Glutamatergic neuron (in vitro differentiated cells): ENCODE measurements around the gene MBLAC1. TPM values are rescaled to one million over a fixed set of nuclear protein-coding genes. Genes with fewer than 3 reads are reported as not detected.

Source experiments
- DNase-seq: peaks from one replicate; pipeline ENCODE4 v3.0.0; 2022
- H3K27ac Mint-ChIP-seq: one replicate; pipeline ENCODE4 v1.8.0; 2020; ENCODE audit warnings: mild to moderate bottlenecking, mixed read lengths, inconsistent platforms; ENCODE audit not compliant: unreplicated experiment
- H3K27me3 Mint-ChIP-seq: one replicate; pipeline ENCODE4 v1.8.0; 2020; ENCODE audit warnings: mild to moderate bottlenecking, moderate library complexity, mixed read lengths, inconsistent platforms; ENCODE audit not compliant: unreplicated experiment
- H3K36me3 Mint-ChIP-seq: one replicate; pipeline ENCODE4 v1.8.0; 2020; ENCODE audit warnings: mild to moderate bottlenecking, mixed read lengths, inconsistent platforms; ENCODE audit not compliant: unreplicated experiment
- H3K4me1 Mint-ChIP-seq: one replicate; pipeline ENCODE4 v1.8.0; 2020; ENCODE audit warnings: mild to moderate bottlenecking, low read depth, mixed read lengths, inconsistent platforms; ENCODE audit not compliant: unreplicated experiment
- H3K4me3 Mint-ChIP-seq: one replicate; pipeline ENCODE4 v1.8.0; 2020; ENCODE audit warnings: mild to moderate bottlenecking, mixed read lengths, inconsistent platforms; ENCODE audit not compliant: unreplicated experiment
- H3K9me3 Mint-ChIP-seq: one replicate; pipeline ENCODE4 v1.8.0; 2020; ENCODE audit warnings: mild to moderate bottlenecking, moderate library complexity, mixed read lengths, inconsistent platforms; ENCODE audit not compliant: unreplicated experiment
- total RNA-seq: library from RNA; stranded (reverse); fragmentation: NEBNext Ultra II Directional; extraction: Animal tissue kit (Norgen Biotek cat#: 25700); gene quantifications from one replicate; pipeline ENCODE4 v1.2.1, GENCODE V29; 2021; ENCODE audit not compliant: unreplicated experiment
- TF ChIP-seq, protein P1 (sequence below): fragments of 200-600 bp; sonication (generic); IDR thresholded peaks from one replicate; pipeline ENCODE4 v1.5.0; 2021; ENCODE audit not compliant: partially characterized antibody, unreplicated experiment

MBLAC1 gene
- total RNA-seq, 1 donor from 2014 or later: 3.3 TPM

DNA sequence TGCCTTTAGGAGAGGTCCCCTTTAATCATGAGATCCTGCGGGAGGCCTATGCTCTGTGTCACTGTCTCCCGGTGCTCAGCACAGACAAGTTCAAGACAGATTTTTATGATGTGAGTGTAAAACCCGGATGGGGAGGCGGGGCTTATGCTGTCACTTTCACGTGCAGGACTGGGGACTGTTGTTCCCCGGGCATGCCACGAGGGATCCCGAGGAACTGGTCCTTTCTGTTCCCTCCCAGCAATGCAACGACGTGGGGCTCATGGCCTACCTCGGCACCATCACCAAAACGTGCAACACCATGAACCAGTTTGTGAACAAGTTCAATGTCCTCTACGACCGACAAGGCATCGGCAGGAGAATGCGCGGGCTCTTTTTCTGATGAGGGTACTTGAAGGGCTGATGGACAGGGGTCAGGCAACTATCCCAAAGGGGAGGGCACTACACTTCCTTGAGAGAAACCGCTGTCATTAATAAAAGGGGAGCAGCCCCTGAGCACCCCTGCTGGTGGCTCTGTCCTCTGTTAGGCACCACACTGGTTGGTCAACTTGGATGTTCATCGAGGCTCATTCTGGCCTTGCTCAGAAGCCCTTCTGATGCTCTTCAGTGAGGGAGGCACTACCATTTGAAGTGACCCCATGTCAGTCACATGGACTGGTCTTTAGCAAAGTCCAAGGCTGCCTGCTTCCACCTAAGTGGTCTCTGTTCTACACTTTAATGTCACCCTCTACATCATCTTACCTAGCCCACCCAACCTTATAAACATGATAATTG, 35.2 kb upstream of the MBLAC1 start:
- H3K27me3 Mint-ChIP-seq: peaks cover 8% of the 10 kb centered on the region

DNA sequence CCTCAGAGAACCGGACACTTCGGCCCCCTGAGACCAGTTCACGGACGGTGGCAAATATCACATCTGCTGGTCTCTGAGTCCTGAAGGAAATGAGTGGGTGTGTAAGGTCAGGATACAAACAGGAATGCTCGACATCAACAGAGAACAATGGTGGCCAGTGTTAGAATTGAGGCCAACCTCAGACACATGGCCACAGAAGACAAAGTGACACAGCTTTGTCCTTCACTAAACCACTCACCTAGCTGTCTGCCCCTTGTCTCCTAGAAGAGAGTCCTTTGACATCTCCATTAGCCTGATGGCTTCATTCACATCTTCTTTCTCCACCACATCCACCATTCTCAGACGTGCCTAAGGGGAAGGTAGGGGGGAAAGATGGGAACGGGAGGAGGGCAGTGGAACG, 33.7 kb upstream of the MBLAC1 start:
- Mint-ChIP-seq H3K4me3 (peak overlapping the region; percentile 25), H3K4me1 (peaks cover 29% of the 10 kb centered on the region), H3K27me3 (peaks cover 6% of the 10 kb centered on the region), H3K27ac (peak overlapping the region; percentile 77), H3K36me3 (peaks cover 2% of the 10 kb centered on the region), H3K9me3 (peaks cover 19% of the 10 kb centered on the region)
- TF ChIP-seq, protein P1, sequence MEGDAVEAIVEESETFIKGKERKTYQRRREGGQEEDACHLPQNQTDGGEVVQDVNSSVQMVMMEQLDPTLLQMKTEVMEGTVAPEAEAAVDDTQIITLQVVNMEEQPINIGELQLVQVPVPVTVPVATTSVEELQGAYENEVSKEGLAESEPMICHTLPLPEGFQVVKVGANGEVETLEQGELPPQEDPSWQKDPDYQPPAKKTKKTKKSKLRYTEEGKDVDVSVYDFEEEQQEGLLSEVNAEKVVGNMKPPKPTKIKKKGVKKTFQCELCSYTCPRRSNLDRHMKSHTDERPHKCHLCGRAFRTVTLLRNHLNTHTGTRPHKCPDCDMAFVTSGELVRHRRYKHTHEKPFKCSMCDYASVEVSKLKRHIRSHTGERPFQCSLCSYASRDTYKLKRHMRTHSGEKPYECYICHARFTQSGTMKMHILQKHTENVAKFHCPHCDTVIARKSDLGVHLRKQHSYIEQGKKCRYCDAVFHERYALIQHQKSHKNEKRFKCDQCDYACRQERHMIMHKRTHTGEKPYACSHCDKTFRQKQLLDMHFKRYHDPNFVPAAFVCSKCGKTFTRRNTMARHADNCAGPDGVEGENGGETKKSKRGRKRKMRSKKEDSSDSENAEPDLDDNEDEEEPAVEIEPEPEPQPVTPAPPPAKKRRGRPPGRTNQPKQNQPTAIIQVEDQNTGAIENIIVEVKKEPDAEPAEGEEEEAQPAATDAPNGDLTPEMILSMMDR: no peak
- DNase-seq: no peak

More for the DNA sequence above, 35.2 kb upstream of the MBLAC1 start:
- DNase-seq: no peak
- Mint-ChIP-seq H3K27ac (peak overlapping the region; percentile 5), H3K9me3 (peaks cover 11% of the 10 kb centered on the region), H3K36me3 (no peaks in the 10 kb centered on the region), H3K4me3 (peak overlapping the region; percentile 6), H3K4me1 (peaks cover 18% of the 10 kb centered on the region)
- TF ChIP-seq, protein P1: no peak

DNA sequence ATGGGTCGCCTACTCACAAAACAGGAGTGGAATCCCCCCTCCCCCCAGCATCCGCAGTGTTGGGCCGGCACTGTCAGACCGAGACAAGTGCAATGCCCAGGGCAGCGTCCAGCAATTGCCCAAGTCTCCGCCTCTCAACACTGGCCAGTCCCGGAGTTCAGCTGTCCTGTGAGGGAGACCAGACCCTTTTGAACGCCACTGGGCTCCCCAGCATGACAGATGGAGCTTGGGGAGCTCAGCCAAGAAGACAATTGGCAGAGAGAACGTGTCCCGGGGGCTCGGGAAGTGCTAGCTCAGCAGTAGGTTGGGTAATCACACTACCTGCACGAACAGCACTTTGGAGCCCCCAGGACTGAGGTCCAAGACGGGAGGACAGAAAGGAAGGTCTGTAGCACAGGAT, 33.3 kb upstream of the MBLAC1 start:
- Mint-ChIP-seq H3K27me3 (peaks cover 5% of the 10 kb centered on the region), H3K4me1 (peaks cover 32% of the 10 kb centered on the region), H3K27ac (peak overlapping the region; percentile 77), H3K36me3 (peaks cover 7% of the 10 kb centered on the region), H3K9me3 (peaks cover 20% of the 10 kb centered on the region), H3K4me3 (peak overlapping the region; percentile 64)
- no peak for DNase-seq
- TF ChIP-seq, protein P1: no peak

DNA sequence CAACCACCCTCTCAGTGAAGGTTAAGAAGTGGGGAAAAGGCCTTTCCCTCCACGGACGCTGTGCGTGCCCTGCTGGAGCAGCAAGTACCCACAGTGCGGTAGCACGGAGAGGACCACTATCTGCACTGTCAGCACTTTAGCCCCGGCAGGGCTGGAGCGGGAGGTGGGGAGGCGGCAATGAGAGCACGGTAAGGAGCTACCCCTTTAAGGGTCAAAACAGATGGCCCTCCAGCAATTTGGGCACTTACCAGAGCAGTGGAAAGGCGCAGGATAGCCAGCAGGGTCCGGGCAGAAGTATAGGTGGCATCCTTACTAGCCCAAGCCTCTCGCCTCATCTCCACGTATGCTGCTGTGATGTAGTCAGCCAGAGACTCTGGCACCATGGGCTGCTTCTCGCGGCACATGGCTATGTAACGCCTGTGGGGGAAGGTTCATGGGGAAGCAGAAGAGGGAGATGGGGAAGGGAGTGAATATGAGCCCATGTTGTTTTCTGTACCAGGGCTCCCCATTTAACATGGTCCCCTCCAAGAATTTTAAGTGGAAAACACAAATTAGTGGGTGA, 32.8 kb upstream of the MBLAC1 start:
- peaks cover 8% of the 10 kb centered on the region for H3K27me3 Mint-ChIP-seq
- H3K9me3 Mint-ChIP-seq: peaks cover 22% of the 10 kb centered on the region
- peak overlapping the region; percentile 64 for H3K4me3 Mint-ChIP-seq
- peaks cover 37% of the 10 kb centered on the region for H3K4me1 Mint-ChIP-seq
- TF ChIP-seq, protein P1: no peak
- peaks cover 12% of the 10 kb centered on the region for H3K36me3 Mint-ChIP-seq
- no peak for DNase-seq
- peak overlapping the region; percentile 77 for H3K27ac Mint-ChIP-seq

DNA sequence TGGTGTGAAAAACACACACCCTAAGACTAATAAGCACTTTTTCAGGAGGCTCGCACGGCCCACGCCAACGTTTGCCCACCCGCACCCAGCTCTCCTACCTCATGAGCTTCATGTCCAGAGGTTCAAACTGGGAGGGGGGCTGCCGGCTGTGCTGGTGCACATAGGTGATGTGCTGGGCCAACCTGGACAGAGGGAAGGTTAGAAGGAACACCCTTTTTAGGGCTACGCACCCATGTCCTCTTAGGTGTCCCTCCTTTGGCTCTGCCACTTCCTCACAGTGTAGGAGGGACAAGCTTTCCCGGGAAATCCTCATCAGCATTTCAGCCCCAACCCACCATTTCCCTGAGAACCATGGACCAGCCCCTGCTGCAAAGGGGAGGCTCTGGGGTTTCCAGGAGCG, 31.5 kb upstream of the MBLAC1 start:
- peaks cover 19% of the 10 kb centered on the region for H3K27me3 Mint-ChIP-seq
- peak overlapping the region; percentile 46 for H3K4me3 Mint-ChIP-seq
- TF ChIP-seq, protein P1: no peak
- peak overlapping the region; percentile 28 for H3K27ac Mint-ChIP-seq
- no peak for DNase-seq
- peaks cover 20% of the 10 kb centered on the region for H3K9me3 Mint-ChIP-seq
- peaks cover 23% of the 10 kb centered on the region for H3K36me3 Mint-ChIP-seq
- peaks cover 43% of the 10 kb centered on the region for H3K4me1 Mint-ChIP-seq
